Type B pancreatic cell (in vitro differentiated cells): Measurements from ENCODE around the gene FAAP100. TPM values are rescaled to one million over a fixed set of nuclear protein-coding genes. Genes with fewer than 3 reads are reported as not detected.

Source experiments
- DNase-seq: peaks from one replicate; pipeline ENCODE4 v3.0.0; 2021; ENCODE audit warnings: mixed read lengths; ENCODE audit not compliant: unreplicated experiment; ENCODE audit errors: extremely low spot score
- H3K27ac Mint-ChIP-seq: 2 replicates; pipeline ENCODE4 v1.8.0; 2021; ENCODE audit warnings: mild to moderate bottlenecking, mixed read lengths
- H3K27me3 Mint-ChIP-seq: 2 replicates; pipeline ENCODE4 v1.8.0; 2021; ENCODE audit warnings: mixed read lengths
- H3K36me3 Mint-ChIP-seq: 2 replicates; pipeline ENCODE4 v1.8.0; 2021; ENCODE audit warnings: mixed read lengths
- H3K4me1 Mint-ChIP-seq: one replicate; pipeline ENCODE4 v1.8.0; 2021; ENCODE audit warnings: mixed read lengths; ENCODE audit not compliant: unreplicated experiment
- H3K4me3 Mint-ChIP-seq: 2 replicates; pipeline ENCODE4 v1.8.0; 2021; ENCODE audit warnings: mild to moderate bottlenecking, mixed read lengths
- H3K9me3 Mint-ChIP-seq: 2 replicates; pipeline ENCODE4 v1.8.0; 2021; ENCODE audit warnings: mixed read lengths
- CTCF ChIP-seq: fragments of 200-600 bp; sonication (generic); conservative IDR thresholded peaks from 2 replicates; pipeline ENCODE4 v1.5.0; 2021; ENCODE audit warnings: antibody characterized with exemption, mild to moderate bottlenecking
- total RNA-seq: library from RNA; stranded (reverse); gene quantifications from 2 replicates; pipeline ENCODE4 v1.2.1, GENCODE V29; 2021; ENCODE audit warnings: low replicate concordance

FAAP100 gene
- total RNA-seq, 1 donor from 2014 or later, result 44.7 TPM

GRCh38 chr17:81539571-81539900, 12.6 kb downstream of the FAAP100 start:
- peaks cover 5% of the 10 kb centered on the region for H3K27me3 Mint-ChIP-seq
- H3K4me3 Mint-ChIP-seq, result no peak overlapping the region
- no peaks in the 10 kb centered on the region for H3K36me3 Mint-ChIP-seq
- no peak overlapping the region for H3K27ac Mint-ChIP-seq
- no peak for TF ChIP-seq CTCF
- DNase-seq, result no peak
- no peaks in the 10 kb centered on the region for H3K9me3 Mint-ChIP-seq
- H3K4me1 Mint-ChIP-seq, result peaks cover 4% of the 10 kb centered on the region

GRCh38 chr17:81538651-81539570, 13.2 kb downstream of the FAAP100 start:
- H3K4me1 Mint-ChIP-seq, result peaks cover 4% of the 10 kb centered on the region
- TF ChIP-seq CTCF, result no peak
- H3K9me3 Mint-ChIP-seq, result no peaks in the 10 kb centered on the region
- no peak overlapping the region for H3K4me3 Mint-ChIP-seq
- H3K27me3 Mint-ChIP-seq, result peaks cover 5% of the 10 kb centered on the region
- no peak overlapping the region for H3K27ac Mint-ChIP-seq
- H3K36me3 Mint-ChIP-seq, result no peaks in the 10 kb centered on the region
- no peak for DNase-seq

- peaks cover 5% of the 10 kb centered on the region for H3K27me3 Mint-ChIP-seq
- no peaks in the 10 kb centered on the region for H3K36me3 Mint-ChIP-seq
- peak overlapping the region; percentile 44 for H3K4me3 Mint-ChIP-seq
- no peaks in the 10 kb centered on the region for H3K9me3 Mint-ChIP-seq
- TF ChIP-seq CTCF, result peak; percentile 10
- peaks cover 4% of the 10 kb centered on the region for H3K4me1 Mint-ChIP-seq
- DNase-seq, result no peak
- H3K27ac Mint-ChIP-seq, result peak overlapping the region; percentile 90
Observed at GRCh38 chr17:81537856-81538555, 14.1 kb downstream of the FAAP100 start.

GRCh38 chr17:81537343-81537855, 14.8 kb downstream of the FAAP100 start:
- DNase-seq, result no peak
- H3K9me3 Mint-ChIP-seq, result no peaks in the 10 kb centered on the region
- no peaks in the 10 kb centered on the region for H3K36me3 Mint-ChIP-seq
- peaks cover 4% of the 10 kb centered on the region for H3K4me1 Mint-ChIP-seq
- peaks cover 5% of the 10 kb centered on the region for H3K27me3 Mint-ChIP-seq
- peak; percentile 74 for TF ChIP-seq CTCF
- no peak overlapping the region for H3K27ac Mint-ChIP-seq
- H3K4me3 Mint-ChIP-seq, result no peak overlapping the region

GRCh38 chr17:81536299-81537290, 15.6 kb downstream of the FAAP100 start:
- Mint-ChIP-seq H3K36me3 (no peaks in the 10 kb centered on the region), H3K27ac (no peak overlapping the region), H3K4me3 (no peak overlapping the region), H3K4me1 (peaks cover 4% of the 10 kb centered on the region), H3K27me3 (peaks cover 5% of the 10 kb centered on the region), H3K9me3 (no peaks in the 10 kb centered on the region)
- no peak for DNase-seq
- TF ChIP-seq CTCF, result no peak
